ENCODE measurements around the gene TMEM9.

DNA sequence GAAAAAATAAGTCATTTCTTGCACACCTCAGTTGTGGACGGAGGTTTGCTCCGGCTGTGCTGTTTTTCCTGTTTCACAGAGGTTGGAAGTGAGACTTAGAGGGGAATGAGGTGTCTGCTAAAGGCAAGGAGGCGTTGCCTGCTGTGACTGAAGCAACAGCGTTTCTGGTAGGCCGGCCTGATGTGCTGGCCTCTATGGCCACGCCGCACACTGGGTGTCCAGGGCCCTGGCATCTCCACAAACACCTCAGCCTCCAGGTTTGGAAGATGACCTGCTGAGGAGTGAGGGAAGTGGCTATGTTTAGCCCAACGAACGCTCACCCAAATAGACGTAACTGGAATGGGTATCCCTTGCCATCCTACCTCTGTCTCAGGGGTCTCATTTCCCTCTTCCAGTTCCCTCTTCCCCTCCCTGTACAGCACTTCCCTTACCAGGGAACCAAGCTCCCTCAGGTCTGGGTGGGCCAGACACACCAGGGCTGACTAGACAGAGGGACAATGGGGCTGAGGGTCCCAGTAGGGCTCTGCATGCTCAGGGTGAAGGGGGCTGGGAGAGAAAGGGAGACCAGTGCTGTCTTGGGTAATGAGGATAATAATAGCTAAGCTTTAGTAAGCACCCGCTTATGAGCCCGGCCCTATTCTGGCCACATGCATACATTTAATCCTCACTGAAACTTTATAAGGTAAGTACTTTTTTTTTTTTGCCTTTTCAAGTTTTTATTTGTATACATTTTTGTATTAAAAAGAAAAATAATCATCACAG, 53.9 kb downstream of the TMEM9 start:
- no peak for TF ChIP-seq BHLHE40 (IDR thresholded peaks at IDR 0.05; ENCODE audit: borderline replicate concordance)
- TF ChIP-seq ARNT (IDR thresholded peaks at IDR 0.05) = no peak
- no peak for TF ChIP-seq NFRKB (IDR thresholded peaks at IDR 0.05)
- no peak for TF ChIP-seq ELF4 (IDR thresholded peaks at IDR 0.05)
- TF ChIP-seq FOXA1 (IDR thresholded peaks at IDR 0.05) = no peak
- no peak for TF ChIP-seq SUZ12 (IDR thresholded peaks at IDR 0.05)
- TF ChIP-seq HDGF (IDR thresholded peaks at IDR 0.05; ENCODE audit: borderline replicate concordance) = no peak
- no peak for TF ChIP-seq FOXM1 (IDR thresholded peaks at IDR 0.05; ENCODE audit: borderline replicate concordance)
- TF ChIP-seq TARDBP (IDR thresholded peaks at IDR 0.05) = no peak
- TF ChIP-seq CTBP1 (IDR thresholded peaks at IDR 0.05; ENCODE audit: borderline replicate concordance) = no peak
- no peak for TF ChIP-seq SP1 (IDR thresholded peaks at IDR 0.05)
- no peak for TF ChIP-seq FOXK2 (IDR thresholded peaks at IDR 0.05)

Data from HEK293T (cell line).